ENCODE data around the gene MYO1D. TPM values are rescaled to one million over a fixed set of nuclear protein-coding genes. Genes with fewer than 3 reads are reported as not detected.

Gene MYO1D
- polyA plus RNA-seq, 4 donors = 62.9 to 80.1 (median 73.6) TPM

GRCh38 chr17:32673964-32674363, 203.0 kb downstream of the MYO1D start:
- no peak for DNase-seq
- peaks cover 0 to 10% of the 10 kb centered on the region in 2 donors for H3K9me3 ChIP-seq (ENCODE audit: control insufficient read depth in 2 of 2, insufficient read depth in 1 of 2, low read depth in 1 of 2, low read length in 1 of 2)
- H3K27ac ChIP-seq (ENCODE audit: low read depth in 1 of 3, low read length in 2 of 3) = no peak overlapping the region
- peaks cover 0 to 11% (median 0%) of the 10 kb centered on the region in 3 donors for H3K36me3 ChIP-seq (ENCODE audit: control insufficient read depth in 3 of 3, insufficient read depth in 2 of 3, low read depth in 1 of 3, low read length in 3 of 3)
- H3K4me1 ChIP-seq (ENCODE audit: control insufficient read depth in 3 of 3, insufficient read depth in 2 of 3, low read depth in 1 of 3, low read length in 2 of 3) = no peaks in the 10 kb centered on the region
- FAIRE-seq = no peak
- 83 to 88% (median 85%) methylated on average over 3 of the region's 3 CpGs for WGBS, 3 donors
- no peaks in the 10 kb centered on the region for H3K27me3 ChIP-seq (ENCODE audit: control insufficient read depth in 3 of 3, insufficient read depth in 3 of 3, low read length in 3 of 3)
- no peak overlapping the region for H3K4me3 ChIP-seq (ENCODE audit: low read depth in 1 of 3, low read length in 3 of 3)

- Histone ChIP-seq H3K36me3 (ENCODE audit: control insufficient read depth in 3 of 3, insufficient read depth in 2 of 3, low read depth in 1 of 3, low read length in 3 of 3) (peaks cover 0 to 11% (median 0%) of the 10 kb centered on the region in 3 donors), H3K4me1 (ENCODE audit: control insufficient read depth in 3 of 3, insufficient read depth in 2 of 3, low read depth in 1 of 3, low read length in 2 of 3) (no peaks in the 10 kb centered on the region), H3K4me3 (ENCODE audit: low read depth in 1 of 3, low read length in 3 of 3) (no peak overlapping the region), H3K9me3 (ENCODE audit: control insufficient read depth in 2 of 2, insufficient read depth in 1 of 2, low read depth in 1 of 2, low read length in 1 of 2) (peaks cover 0 to 10% of the 10 kb centered on the region in 2 donors), H3K27me3 (ENCODE audit: control insufficient read depth in 3 of 3, insufficient read depth in 3 of 3, low read length in 3 of 3) (no peaks in the 10 kb centered on the region), H3K27ac (ENCODE audit: low read depth in 1 of 3, low read length in 2 of 3) (no peak overlapping the region)
- 46 to 84% (median 74%) methylated on average over 1 of the region's 1 CpG for WGBS, 3 donors
- FAIRE-seq = no peak
- no peak for DNase-seq
Measured at GRCh38 chr17:32672711-32673110, 204.2 kb downstream of the MYO1D start.

GRCh38 chr17:32671896-32672295, 205.0 kb downstream of the MYO1D start:
- Histone ChIP-seq H3K4me3 (ENCODE audit: low read depth in 1 of 3, low read length in 3 of 3) (no peak overlapping the region), H3K27me3 (ENCODE audit: control insufficient read depth in 3 of 3, insufficient read depth in 3 of 3, low read length in 3 of 3) (no peaks in the 10 kb centered on the region), H3K4me1 (ENCODE audit: control insufficient read depth in 3 of 3, insufficient read depth in 2 of 3, low read depth in 1 of 3, low read length in 2 of 3) (no peaks in the 10 kb centered on the region), H3K27ac (ENCODE audit: low read depth in 1 of 3, low read length in 2 of 3) (no peak overlapping the region), H3K9me3 (ENCODE audit: control insufficient read depth in 2 of 2, insufficient read depth in 1 of 2, low read depth in 1 of 2, low read length in 1 of 2) (peaks cover 0 to 10% of the 10 kb centered on the region in 2 donors), H3K36me3 (ENCODE audit: control insufficient read depth in 3 of 3, insufficient read depth in 2 of 3, low read depth in 1 of 3, low read length in 3 of 3) (peaks cover 0 to 11% (median 0%) of the 10 kb centered on the region in 3 donors)
- WGBS, 3 donors = 69 to 97% (median 81%) methylated on average over 1 of the region's 1 CpG
- FAIRE-seq (no peak), DNase-seq (no peak)

- 84 to 90% (median 87%) methylated on average over 9 of the region's 9 CpGs for WGBS, 3 donors
- no peak for DNase-seq
- no peak for FAIRE-seq
- no peak overlapping the region for H3K27ac ChIP-seq (ENCODE audit: low read depth in 1 of 3, low read length in 2 of 3)
- H3K4me1 ChIP-seq (ENCODE audit: control insufficient read depth in 3 of 3, insufficient read depth in 2 of 3, low read depth in 1 of 3, low read length in 2 of 3) = no peaks in the 10 kb centered on the region
- no peak overlapping the region for H3K4me3 ChIP-seq (ENCODE audit: low read depth in 1 of 3, low read length in 3 of 3)
- H3K27me3 ChIP-seq (ENCODE audit: control insufficient read depth in 3 of 3, insufficient read depth in 3 of 3, low read length in 3 of 3) = no peaks in the 10 kb centered on the region
- peaks cover 0 to 4% (median 3%) of the 10 kb centered on the region in 3 donors for H3K36me3 ChIP-seq (ENCODE audit: control insufficient read depth in 3 of 3, insufficient read depth in 2 of 3, low read depth in 1 of 3, low read length in 3 of 3)
- H3K9me3 ChIP-seq (ENCODE audit: control insufficient read depth in 2 of 2, insufficient read depth in 1 of 2, low read depth in 1 of 2, low read length in 1 of 2) = no peaks in the 10 kb centered on the region
Measured at GRCh38 chr17:32664936-32665583, 211.9 kb downstream of the MYO1D start.

GRCh38 chr17:32660496-32660985, 216.4 kb downstream of the MYO1D start:
- FAIRE-seq (no peak), DNase-seq (no peak)
- Histone ChIP-seq H3K27me3 (ENCODE audit: control insufficient read depth in 3 of 3, insufficient read depth in 3 of 3, low read length in 3 of 3) (no peaks in the 10 kb centered on the region), H3K36me3 (ENCODE audit: control insufficient read depth in 3 of 3, insufficient read depth in 2 of 3, low read depth in 1 of 3, low read length in 3 of 3) (peaks cover 0 to 18% (median 10%) of the 10 kb centered on the region in 3 donors), H3K9me3 (ENCODE audit: control insufficient read depth in 2 of 2, insufficient read depth in 1 of 2, low read depth in 1 of 2, low read length in 1 of 2) (no peaks in the 10 kb centered on the region), H3K4me1 (ENCODE audit: control insufficient read depth in 3 of 3, insufficient read depth in 2 of 3, low read depth in 1 of 3, low read length in 2 of 3) (no peaks in the 10 kb centered on the region), H3K4me3 (ENCODE audit: low read depth in 1 of 3, low read length in 3 of 3) (no peak overlapping the region), H3K27ac (ENCODE audit: low read depth in 1 of 3, low read length in 2 of 3) (no peak overlapping the region)
- WGBS, 3 donors = 81 to 89% (median 88%) methylated on average over 5 of the region's 5 CpGs

GRCh38 chr17:32659419-32659842, 217.5 kb downstream of the MYO1D start:
- no peak overlapping the region for H3K4me3 ChIP-seq (ENCODE audit: low read depth in 1 of 3, low read length in 3 of 3)
- peak; percentile 74 to 76 for DNase-seq
- H3K9me3 ChIP-seq (ENCODE audit: control insufficient read depth in 2 of 2, insufficient read depth in 1 of 2, low read depth in 1 of 2, low read length in 1 of 2) = no peaks in the 10 kb centered on the region
- no peaks in the 10 kb centered on the region for H3K27me3 ChIP-seq (ENCODE audit: control insufficient read depth in 3 of 3, insufficient read depth in 3 of 3, low read length in 3 of 3)
- no peaks in the 10 kb centered on the region for H3K4me1 ChIP-seq (ENCODE audit: control insufficient read depth in 3 of 3, insufficient read depth in 2 of 3, low read depth in 1 of 3, low read length in 2 of 3)
- 28 to 31% (median 29%) methylated on average over 5 of the region's 5 CpGs for WGBS, 3 donors
- FAIRE-seq = no peak
- no peak overlapping the region for H3K27ac ChIP-seq (ENCODE audit: low read depth in 1 of 3, low read length in 2 of 3)
- H3K36me3 ChIP-seq (ENCODE audit: control insufficient read depth in 3 of 3, insufficient read depth in 2 of 3, low read depth in 1 of 3, low read length in 3 of 3) = peaks cover 0 to 23% (median 10%) of the 10 kb centered on the region in 3 donors

GRCh38 chr17:32658470-32659418, 218.2 kb downstream of the MYO1D start:
- H3K4me3 ChIP-seq (ENCODE audit: low read depth in 1 of 3, low read length in 3 of 3) = no peak overlapping the region
- H3K36me3 ChIP-seq (ENCODE audit: control insufficient read depth in 3 of 3, insufficient read depth in 2 of 3, low read depth in 1 of 3, low read length in 3 of 3) = peaks cover 0 to 26% (median 11%) of the 10 kb centered on the region in 3 donors
- DNase-seq = no peak
- WGBS, 3 donors = 78 to 87% (median 82%) methylated on average over 23 of the region's 23 CpGs
- no peak overlapping the region for H3K27ac ChIP-seq (ENCODE audit: low read depth in 1 of 3, low read length in 2 of 3)
- FAIRE-seq = no peak
- no peaks in the 10 kb centered on the region for H3K27me3 ChIP-seq (ENCODE audit: control insufficient read depth in 3 of 3, insufficient read depth in 3 of 3, low read length in 3 of 3)
- no peaks in the 10 kb centered on the region for H3K4me1 ChIP-seq (ENCODE audit: control insufficient read depth in 3 of 3, insufficient read depth in 2 of 3, low read depth in 1 of 3, low read length in 2 of 3)
- no peaks in the 10 kb centered on the region for H3K9me3 ChIP-seq (ENCODE audit: control insufficient read depth in 2 of 2, insufficient read depth in 1 of 2, low read depth in 1 of 2, low read length in 1 of 2)

- no peak overlapping the region for H3K4me3 ChIP-seq (ENCODE audit: low read depth in 1 of 3, low read length in 3 of 3)
- H3K27ac ChIP-seq (ENCODE audit: low read depth in 1 of 3, low read length in 2 of 3) = no peak overlapping the region
- no peaks in the 10 kb centered on the region for H3K27me3 ChIP-seq (ENCODE audit: control insufficient read depth in 3 of 3, insufficient read depth in 3 of 3, low read length in 3 of 3)
- no peaks in the 10 kb centered on the region for H3K4me1 ChIP-seq (ENCODE audit: control insufficient read depth in 3 of 3, insufficient read depth in 2 of 3, low read depth in 1 of 3, low read length in 2 of 3)
- H3K9me3 ChIP-seq (ENCODE audit: control insufficient read depth in 2 of 2, insufficient read depth in 1 of 2, low read depth in 1 of 2, low read length in 1 of 2) = no peaks in the 10 kb centered on the region
- H3K36me3 ChIP-seq (ENCODE audit: control insufficient read depth in 3 of 3, insufficient read depth in 2 of 3, low read depth in 1 of 3, low read length in 3 of 3) = peaks cover 6 to 34% (median 12%) of the 10 kb centered on the region in 3 donors
- WGBS, 3 donors = 59 to 74% (median 71%) methylated on average over 1 of the region's 1 CpG
- no peak for DNase-seq
- FAIRE-seq = no peak
Measured at GRCh38 chr17:32656886-32657285, 220.0 kb downstream of the MYO1D start.

Measured in small intestine (tissue), 7 donors.